WTC11 (cell line): ENCODE results near the gene SCP2D1. TPM values are rescaled to one million over a fixed set of nuclear protein-coding genes. Genes with fewer than 3 reads are reported as not detected.

Experiments used
- ATAC-seq: fragments of 200-7000 bp; cut with Tn5 transposase; 2 replicates; pipeline ENCODE4 v1.10.0; 2021; ENCODE audit warnings: mild to moderate bottlenecking, moderate library complexity
- CTCF ChIA-PET: fragments of 300-600 bp; sonication (Branson Sonifier 250); formaldehyde crosslinking; loops from one replicate; lab custom pipeline; 2021; ENCODE audit warnings: antibody characterized with exemption; lab: Charles Lee
- POLR2A ChIA-PET: fragments of 350-600 bp; sonication (Branson Sonifier 250); formaldehyde crosslinking; loops from one replicate; lab custom pipeline; 2021; ENCODE audit warnings: antibody characterized with exemption; lab: Charles Lee
- DNase-seq: peaks from one replicate; pipeline ENCODE4 v3.0.0; 2021; ENCODE audit warnings: low spot score
- H3K27ac Mint-ChIP-seq: 2 replicates; pipeline ENCODE4 v1.8.0; 2021; ENCODE audit warnings: mixed read lengths
- H3K27me3 Mint-ChIP-seq: 2 replicates; pipeline ENCODE4 v1.8.0; 2021; ENCODE audit warnings: low read depth, mild to moderate bottlenecking, moderate library complexity, mixed read lengths
- H3K36me3 Mint-ChIP-seq: 2 replicates; pipeline ENCODE4 v1.8.0; 2021; ENCODE audit warnings: mixed read lengths
- H3K4me1 Mint-ChIP-seq: 2 replicates; pipeline ENCODE4 v1.8.0; 2022; ENCODE audit warnings: mixed read lengths
- H3K4me3 Mint-ChIP-seq: 2 replicates; pipeline ENCODE4 v1.8.0; 2021; ENCODE audit warnings: mild to moderate bottlenecking, moderate library complexity, mixed read lengths
- H3K9me3 Mint-ChIP-seq: 2 replicates; pipeline ENCODE4 v1.8.0; 2021; ENCODE audit warnings: mixed read lengths
- GABPB1 ChIP-seq: sonication (generic); formaldehyde crosslinking; IDR thresholded peaks from 2 replicates; pipeline ENCODE4 v1.8.1; 2023; ENCODE audit warnings: mild to moderate bottlenecking, missing genetic modification reagents
- IRF2 ChIP-seq: sonication (generic); formaldehyde crosslinking; IDR thresholded peaks from 2 replicates; pipeline ENCODE4 v1.8.0; 2022; ENCODE audit warnings: low read depth, missing genetic modification reagents, borderline replicate concordance
- RORB ChIP-seq: fragments of 250-450 bp; sonication (Bioruptor Pico); IDR thresholded peaks from 2 replicates; pipeline ENCODE4 v1.9.0; 2021; ENCODE audit warnings: mild to moderate bottlenecking
- total RNA-seq: library from RNA; stranded (reverse); gene quantifications from 3 replicates; pipeline ENCODE4 v1.2.3, GENCODE V29; 2021
- TF ChIP-seq, protein P1 (sequence below): fragments of 250-450 bp; sonication (Bioruptor Pico); IDR thresholded peaks from 2 replicates; pipeline ENCODE4 v1.9.0; 2021; ENCODE audit warnings: mild to moderate bottlenecking, borderline replicate concordance
- TF ChIP-seq, protein P2 (sequence below): fragments of 250-450 bp; sonication (Bioruptor Pico); IDR thresholded peaks from 2 replicates; pipeline ENCODE4 v1.9.0; 2021; ENCODE audit warnings: mild to moderate bottlenecking
- TF ChIP-seq, protein P3 (sequence below): fragments of 200-600 bp; IDR thresholded peaks from 2 replicates; pipeline ENCODE4 v1.8.0; 2022; ENCODE audit warnings: antibody characterized with exemption
- TF ChIP-seq, protein P4 (sequence below): fragments of 250-450 bp; sonication (Bioruptor Pico); IDR thresholded peaks from 2 replicates; pipeline ENCODE4 v2.1.2; 2022; ENCODE audit warnings: mild to moderate bottlenecking, moderate library complexity
- TF ChIP-seq, protein P5 (sequence below): fragments of 250-450 bp; sonication (Bioruptor Pico); conservative IDR thresholded peaks from 2 replicates; pipeline ENCODE4 v1.9.0; 2021; ENCODE audit warnings: mild to moderate bottlenecking

Gene SCP2D1
- total RNA-seq, 1 experiment from 2014 or later = not detected

DNA sequence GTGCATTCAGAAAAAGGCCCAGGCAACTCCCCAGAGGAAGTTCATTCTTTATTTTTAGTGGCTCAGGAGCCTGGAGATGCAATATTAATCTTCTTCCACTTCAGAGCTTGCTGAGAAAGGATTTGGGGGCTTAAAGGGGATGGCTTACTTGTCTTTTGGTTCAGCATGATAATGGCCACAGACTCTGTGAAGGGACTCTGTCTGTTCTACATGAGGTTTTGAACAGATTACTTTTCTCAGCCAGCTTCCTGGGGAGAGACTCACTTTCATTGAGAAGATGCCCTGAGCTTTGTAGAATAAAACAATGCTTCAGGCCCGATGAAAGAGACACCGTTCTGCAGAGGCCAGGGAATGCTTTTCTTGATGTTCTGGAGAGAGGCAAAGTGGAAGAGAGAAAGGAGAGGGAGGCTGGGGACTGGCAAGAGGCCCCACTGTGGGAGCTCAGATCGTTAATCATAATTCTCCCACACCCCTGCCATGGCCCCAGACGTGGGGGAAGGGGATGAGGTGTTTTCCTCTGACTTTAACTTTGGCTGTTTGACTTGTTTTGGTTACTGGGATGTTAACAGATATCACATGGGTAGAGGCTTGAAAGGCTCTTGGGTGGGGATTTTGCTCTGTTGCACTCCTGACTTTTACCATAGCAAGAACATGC, 19.1 kb downstream of the SCP2D1 start (continued):
- TF ChIP-seq, protein P1, sequence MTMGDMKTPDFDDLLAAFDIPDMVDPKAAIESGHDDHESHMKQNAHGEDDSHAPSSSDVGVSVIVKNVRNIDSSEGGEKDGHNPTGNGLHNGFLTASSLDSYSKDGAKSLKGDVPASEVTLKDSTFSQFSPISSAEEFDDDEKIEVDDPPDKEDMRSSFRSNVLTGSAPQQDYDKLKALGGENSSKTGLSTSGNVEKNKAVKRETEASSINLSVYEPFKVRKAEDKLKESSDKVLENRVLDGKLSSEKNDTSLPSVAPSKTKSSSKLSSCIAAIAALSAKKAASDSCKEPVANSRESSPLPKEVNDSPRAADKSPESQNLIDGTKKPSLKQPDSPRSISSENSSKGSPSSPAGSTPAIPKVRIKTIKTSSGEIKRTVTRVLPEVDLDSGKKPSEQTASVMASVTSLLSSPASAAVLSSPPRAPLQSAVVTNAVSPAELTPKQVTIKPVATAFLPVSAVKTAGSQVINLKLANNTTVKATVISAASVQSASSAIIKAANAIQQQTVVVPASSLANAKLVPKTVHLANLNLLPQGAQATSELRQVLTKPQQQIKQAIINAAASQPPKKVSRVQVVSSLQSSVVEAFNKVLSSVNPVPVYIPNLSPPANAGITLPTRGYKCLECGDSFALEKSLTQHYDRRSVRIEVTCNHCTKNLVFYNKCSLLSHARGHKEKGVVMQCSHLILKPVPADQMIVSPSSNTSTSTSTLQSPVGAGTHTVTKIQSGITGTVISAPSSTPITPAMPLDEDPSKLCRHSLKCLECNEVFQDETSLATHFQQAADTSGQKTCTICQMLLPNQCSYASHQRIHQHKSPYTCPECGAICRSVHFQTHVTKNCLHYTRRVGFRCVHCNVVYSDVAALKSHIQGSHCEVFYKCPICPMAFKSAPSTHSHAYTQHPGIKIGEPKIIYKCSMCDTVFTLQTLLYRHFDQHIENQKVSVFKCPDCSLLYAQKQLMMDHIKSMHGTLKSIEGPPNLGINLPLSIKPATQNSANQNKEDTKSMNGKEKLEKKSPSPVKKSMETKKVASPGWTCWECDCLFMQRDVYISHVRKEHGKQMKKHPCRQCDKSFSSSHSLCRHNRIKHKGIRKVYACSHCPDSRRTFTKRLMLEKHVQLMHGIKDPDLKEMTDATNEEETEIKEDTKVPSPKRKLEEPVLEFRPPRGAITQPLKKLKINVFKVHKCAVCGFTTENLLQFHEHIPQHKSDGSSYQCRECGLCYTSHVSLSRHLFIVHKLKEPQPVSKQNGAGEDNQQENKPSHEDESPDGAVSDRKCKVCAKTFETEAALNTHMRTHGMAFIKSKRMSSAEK (CRISPR knock-in tag) = no peak
- TF ChIP-seq, protein P2, sequence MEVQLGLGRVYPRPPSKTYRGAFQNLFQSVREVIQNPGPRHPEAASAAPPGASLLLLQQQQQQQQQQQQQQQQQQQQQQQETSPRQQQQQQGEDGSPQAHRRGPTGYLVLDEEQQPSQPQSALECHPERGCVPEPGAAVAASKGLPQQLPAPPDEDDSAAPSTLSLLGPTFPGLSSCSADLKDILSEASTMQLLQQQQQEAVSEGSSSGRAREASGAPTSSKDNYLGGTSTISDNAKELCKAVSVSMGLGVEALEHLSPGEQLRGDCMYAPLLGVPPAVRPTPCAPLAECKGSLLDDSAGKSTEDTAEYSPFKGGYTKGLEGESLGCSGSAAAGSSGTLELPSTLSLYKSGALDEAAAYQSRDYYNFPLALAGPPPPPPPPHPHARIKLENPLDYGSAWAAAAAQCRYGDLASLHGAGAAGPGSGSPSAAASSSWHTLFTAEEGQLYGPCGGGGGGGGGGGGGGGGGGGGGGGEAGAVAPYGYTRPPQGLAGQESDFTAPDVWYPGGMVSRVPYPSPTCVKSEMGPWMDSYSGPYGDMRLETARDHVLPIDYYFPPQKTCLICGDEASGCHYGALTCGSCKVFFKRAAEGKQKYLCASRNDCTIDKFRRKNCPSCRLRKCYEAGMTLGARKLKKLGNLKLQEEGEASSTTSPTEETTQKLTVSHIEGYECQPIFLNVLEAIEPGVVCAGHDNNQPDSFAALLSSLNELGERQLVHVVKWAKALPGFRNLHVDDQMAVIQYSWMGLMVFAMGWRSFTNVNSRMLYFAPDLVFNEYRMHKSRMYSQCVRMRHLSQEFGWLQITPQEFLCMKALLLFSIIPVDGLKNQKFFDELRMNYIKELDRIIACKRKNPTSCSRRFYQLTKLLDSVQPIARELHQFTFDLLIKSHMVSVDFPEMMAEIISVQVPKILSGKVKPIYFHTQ (CRISPR knock-in tag) = no peak
- TF ChIP-seq, protein P3, sequence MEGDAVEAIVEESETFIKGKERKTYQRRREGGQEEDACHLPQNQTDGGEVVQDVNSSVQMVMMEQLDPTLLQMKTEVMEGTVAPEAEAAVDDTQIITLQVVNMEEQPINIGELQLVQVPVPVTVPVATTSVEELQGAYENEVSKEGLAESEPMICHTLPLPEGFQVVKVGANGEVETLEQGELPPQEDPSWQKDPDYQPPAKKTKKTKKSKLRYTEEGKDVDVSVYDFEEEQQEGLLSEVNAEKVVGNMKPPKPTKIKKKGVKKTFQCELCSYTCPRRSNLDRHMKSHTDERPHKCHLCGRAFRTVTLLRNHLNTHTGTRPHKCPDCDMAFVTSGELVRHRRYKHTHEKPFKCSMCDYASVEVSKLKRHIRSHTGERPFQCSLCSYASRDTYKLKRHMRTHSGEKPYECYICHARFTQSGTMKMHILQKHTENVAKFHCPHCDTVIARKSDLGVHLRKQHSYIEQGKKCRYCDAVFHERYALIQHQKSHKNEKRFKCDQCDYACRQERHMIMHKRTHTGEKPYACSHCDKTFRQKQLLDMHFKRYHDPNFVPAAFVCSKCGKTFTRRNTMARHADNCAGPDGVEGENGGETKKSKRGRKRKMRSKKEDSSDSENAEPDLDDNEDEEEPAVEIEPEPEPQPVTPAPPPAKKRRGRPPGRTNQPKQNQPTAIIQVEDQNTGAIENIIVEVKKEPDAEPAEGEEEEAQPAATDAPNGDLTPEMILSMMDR = no peak
- TF ChIP-seq IRF2 (CRISPR knock-in tag) = no peak
- no peak for TF ChIP-seq GABPB1
- no peak for TF ChIP-seq RORB (CRISPR knock-in tag)

DNA sequence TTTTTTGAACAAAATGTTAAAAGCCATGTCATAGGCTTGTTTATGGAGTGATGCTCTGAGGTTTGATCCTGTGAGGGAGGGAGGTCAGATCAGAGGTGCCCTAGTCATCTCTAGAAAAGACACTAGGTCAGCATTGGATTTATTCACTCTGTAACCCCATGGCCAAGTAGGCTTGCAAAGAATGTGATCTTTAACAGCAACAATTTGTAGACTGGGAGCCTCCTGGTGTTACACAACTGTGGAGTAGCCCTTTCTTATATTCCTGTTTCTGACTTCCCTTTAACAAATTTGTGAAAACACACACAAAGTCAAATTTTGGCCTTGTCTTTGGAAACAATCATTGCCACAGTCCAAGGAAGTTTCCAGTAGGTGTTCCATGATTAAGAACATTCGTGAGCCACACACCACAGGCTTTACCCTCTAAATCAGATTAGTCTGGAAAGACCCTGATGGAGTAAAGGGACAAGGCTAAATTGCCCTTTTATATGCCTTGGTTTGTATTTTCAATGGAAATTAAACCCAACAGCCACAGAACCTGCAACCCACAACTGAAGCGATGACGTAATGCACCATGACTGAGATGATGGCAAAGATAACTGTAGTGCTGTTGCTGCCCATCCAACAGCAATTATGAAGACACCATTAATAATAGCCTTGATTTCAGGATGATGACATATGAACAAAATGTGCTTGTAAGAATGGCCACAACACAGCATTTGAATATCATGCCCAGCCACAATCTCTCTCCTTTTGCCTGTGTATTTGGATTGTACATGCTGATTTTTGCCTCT, 22.1 kb downstream of the SCP2D1 start:
- H3K36me3 Mint-ChIP-seq = no peaks in the 10 kb centered on the region
- ATAC-seq = no peak

More for the DNA sequence above, 22.1 kb downstream of the SCP2D1 start:
- TF ChIP-seq, protein P4, sequence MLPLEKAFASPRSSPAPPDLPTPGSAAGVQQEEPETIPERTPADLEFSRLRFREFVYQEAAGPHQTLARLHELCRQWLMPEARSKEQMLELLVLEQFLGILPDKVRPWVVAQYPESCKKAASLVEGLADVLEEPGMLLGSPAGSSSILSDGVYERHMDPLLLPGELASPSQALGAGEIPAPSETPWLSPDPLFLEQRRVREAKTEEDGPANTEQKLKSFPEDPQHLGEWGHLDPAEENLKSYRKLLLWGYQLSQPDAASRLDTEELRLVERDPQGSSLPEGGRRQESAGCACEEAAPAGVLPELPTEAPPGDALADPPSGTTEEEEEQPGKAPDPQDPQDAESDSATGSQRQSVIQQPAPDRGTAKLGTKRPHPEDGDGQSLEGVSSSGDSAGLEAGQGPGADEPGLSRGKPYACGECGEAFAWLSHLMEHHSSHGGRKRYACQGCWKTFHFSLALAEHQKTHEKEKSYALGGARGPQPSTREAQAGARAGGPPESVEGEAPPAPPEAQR (CRISPR knock-in tag) = no peak
- TF ChIP-seq, protein P5, sequence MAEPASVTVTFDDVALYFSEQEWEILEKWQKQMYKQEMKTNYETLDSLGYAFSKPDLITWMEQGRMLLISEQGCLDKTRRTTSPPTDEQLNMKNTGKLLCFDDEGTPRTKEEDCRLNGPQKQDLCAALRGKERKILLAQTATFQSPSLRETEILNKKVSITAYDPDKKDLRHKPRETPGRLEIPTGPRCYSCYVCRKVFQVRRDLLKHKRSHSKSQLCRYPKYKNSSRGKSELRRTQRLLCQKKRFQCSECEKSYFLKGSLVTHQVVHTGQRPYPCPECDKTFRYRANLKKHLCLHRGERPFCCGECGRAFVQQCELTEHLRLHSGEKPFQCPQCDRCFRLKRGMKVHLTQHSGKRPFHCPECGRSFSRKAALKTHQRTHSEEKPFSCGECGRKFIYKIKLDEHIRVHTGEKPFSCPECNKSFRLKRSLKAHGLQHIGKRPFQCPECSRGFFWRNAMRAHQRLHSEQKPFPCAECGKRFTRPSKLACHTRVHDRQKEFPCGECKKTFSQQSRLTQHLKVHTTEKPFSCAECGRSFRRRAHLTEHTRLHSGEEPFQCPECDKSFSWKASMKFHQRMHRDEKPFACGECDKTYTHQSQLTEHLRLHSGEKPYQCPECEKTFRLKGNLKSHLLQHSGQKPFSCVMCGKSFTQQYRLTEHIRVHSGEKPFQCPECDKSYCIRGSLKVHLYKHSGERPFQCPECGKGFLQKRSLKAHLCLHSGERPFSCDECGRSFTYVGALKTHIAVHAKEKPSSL (CRISPR knock-in tag) = no peak
- no peak for DNase-seq
- peaks cover 11% of the 10 kb centered on the region for H3K9me3 Mint-ChIP-seq
- CTCF ChIA-PET = no interaction called here
- no peak overlapping the region for H3K27ac Mint-ChIP-seq
- POLR2A ChIA-PET = no interaction called here
- peaks cover 17% of the 10 kb centered on the region for H3K4me1 Mint-ChIP-seq
- no peaks in the 10 kb centered on the region; the same call in 1 of the 2 replicates for H3K27me3 Mint-ChIP-seq
- no peak overlapping the region for H3K4me3 Mint-ChIP-seq
